Prostate gland (tissue), 2 donors: Measurements from ENCODE around the gene COLEC12. TPM values are rescaled to one million over a fixed set of nuclear protein-coding genes. Genes with fewer than 3 reads are reported as not detected.
"Not testable (repeated sequence)": the region's sequence is repeated elsewhere in the genome, so short reads cannot be mapped to it uniquely, and the experiment has no call there.

ENCODE experiments used
- DNase-seq: peaks from one replicate; pipeline ENCODE4 v3.0.0-alpha.2; 2019; ENCODE audit warnings: low spot score
- H3K27ac ChIP-seq, 2 donors: fragments of 200-600 bp; sonication (generic); 2 replicates each; pipeline ENCODE4 v1.5.1; 2017 to 2019
- H3K27me3 ChIP-seq: fragments of 200-600 bp; sonication (generic); replicated peaks from 2 replicates; pipeline ENCODE4 v1.5.1; 2019; ENCODE audit not compliant: insufficient read depth
- H3K36me3 ChIP-seq, 2 donors: fragments of 200-600 bp; sonication (generic); 1 replicate in 1 of 2; 2 replicates in 1 of 2; pipeline versions ENCODE4 v1.5.1 to v1.8.1; 2017 to 2019
- H3K4me1 ChIP-seq: fragments of 200-600 bp; sonication (generic); replicated peaks from 2 replicates; pipeline ENCODE4 v1.5.1; 2019
- H3K4me3 ChIP-seq, 2 donors: fragments of 200-600 bp; sonication (generic); 2 replicates each; pipeline ENCODE4 v1.5.1; 2017 to 2019
- H3K9me3 ChIP-seq: fragments of 200-600 bp; sonication (generic); 2 replicates; pipeline ENCODE4 v1.5.1; 2017
- CTCF ChIP-seq, 4 experiments: fragments of 200-600 bp in 2 of 4; fragments of 450-650 bp in 2 of 4; sonication (generic) in 2 of 4; IDR thresholded peaks; 1 replicate in 3 of 4; 2 replicates in 1 of 4; pipeline ENCODE4 v1.5.1; 2016 to 2019; ENCODE audit warnings: antibody characterized with exemption in 4 of 4, mild to moderate bottlenecking in 2 of 4, moderate library complexity in 2 of 4
- POLR2A ChIP-seq: fragments of 450-650 bp; IDR thresholded peaks from one replicate; pipeline ENCODE4 v1.6.1; 2016; ENCODE audit warnings: antibody characterized with exemption, mild to moderate bottlenecking
- POLR2AphosphoS5 ChIP-seq: sonication (generic); formaldehyde crosslinking; IDR thresholded peaks from one replicate; pipeline ENCODE4 v1.6.1; 2017; ENCODE audit warnings: antibody characterized with exemption
- WGBS: methylation state at CpG from one replicate; pipeline ENCODE4 v1.1.5; 2018; 5-methylcytosine and 5-hydroxymethylcytosine counted together
- intact Hi-C: fragments of 100-400 bp; cut with DNase I; formaldehyde crosslinking; loops from one replicate; pipeline ENCODE4 v1.14.2; 2022
- total RNA-seq, 2 donors: library from RNA; depleted of rRNA; stranded (reverse); fragments of >200 nt; gene quantifications; one replicate each; pipeline ENCODE4 v1.1.0, GENCODE V29; 2016

Gene COLEC12
- total RNA-seq, 2 donors from 2014 or later: 11.1 to 35.0 TPM

- Histone ChIP-seq H3K36me3 (no peaks in the 10 kb centered on the region), H3K27ac (no peak overlapping the region), H3K9me3 (no peaks in the 10 kb centered on the region), H3K27me3 (no peaks in the 10 kb centered on the region), H3K4me3 (no peak overlapping the region), H3K4me1 (no peaks in the 10 kb centered on the region)
- intact Hi-C loops: no loop called here
- no peak for DNase-seq
- no peak for TF ChIP-seq POLR2AphosphoS5
- TF ChIP-seq CTCF (IDR thresholded peaks at IDR 0.05): no peak
- TF ChIP-seq POLR2A: no peak
- 94% methylated on average over 1 of the region's 1 CpG for WGBS
Observed at GRCh38 chr18:408367-408766, 92.1 kb downstream of the COLEC12 start.

GRCh38 chr18:407626-408224, 92.8 kb downstream of the COLEC12 start:
- H3K27me3 ChIP-seq: no peaks in the 10 kb centered on the region
- no peak for TF ChIP-seq POLR2A
- no peak for TF ChIP-seq CTCF (IDR thresholded peaks at IDR 0.05)
- no peak for TF ChIP-seq POLR2AphosphoS5
- no peak overlapping the region for H3K4me3 ChIP-seq
- H3K36me3 ChIP-seq: no peaks in the 10 kb centered on the region
- no peak for DNase-seq
- H3K27ac ChIP-seq: no peak overlapping the region
- H3K4me1 ChIP-seq: no peaks in the 10 kb centered on the region
- 70% methylated on average over 4 of the region's 4 CpGs for WGBS
- intact Hi-C loops: no loop called here
- H3K9me3 ChIP-seq: no peaks in the 10 kb centered on the region

GRCh38 chr18:407191-407590, 93.3 kb downstream of the COLEC12 start:
- TF ChIP-seq POLR2A (no peak), POLR2AphosphoS5 (no peak), CTCF (IDR thresholded peaks at IDR 0.05) (no peak)
- Histone ChIP-seq H3K27me3 (no peaks in the 10 kb centered on the region), H3K4me3 (no peak overlapping the region), H3K9me3 (no peaks in the 10 kb centered on the region), H3K4me1 (no peaks in the 10 kb centered on the region), H3K27ac (no peak overlapping the region), H3K36me3 (no peaks in the 10 kb centered on the region)
- WGBS: 91% methylated on average over 3 of the region's 3 CpGs
- no peak for DNase-seq
- intact Hi-C loops: no loop called here

GRCh38 chr18:406677-407076, 93.8 kb downstream of the COLEC12 start:
- TF ChIP-seq POLR2A: no peak
- no peak for TF ChIP-seq POLR2AphosphoS5
- no peak for TF ChIP-seq CTCF (IDR thresholded peaks at IDR 0.05)
- Histone ChIP-seq H3K27me3 (no peaks in the 10 kb centered on the region), H3K4me1 (no peaks in the 10 kb centered on the region), H3K9me3 (no peaks in the 10 kb centered on the region), H3K27ac (no peak overlapping the region), H3K4me3 (no peak overlapping the region), H3K36me3 (no peaks in the 10 kb centered on the region)
- no peak for DNase-seq
- intact Hi-C loops: no loop called here
- WGBS: 59% methylated on average over 6 of the region's 6 CpGs

GRCh38 chr18:405006-405405, 95.5 kb downstream of the COLEC12 start:
- H3K4me1 ChIP-seq, H3K27me3 ChIP-seq, H3K36me3 ChIP-seq, intact Hi-C loops, H3K27ac ChIP-seq, H3K4me3 ChIP-seq, H3K9me3 ChIP-seq, DNase-seq: not testable (repeated sequence)
- 84% methylated on average over 4 of the region's 4 CpGs for WGBS
